ENCODE results near the gene PACS2. TPM values are rescaled to one million over a fixed set of nuclear protein-coding genes. Genes with fewer than 3 reads are reported as not detected.

The PACS2 gene
- polyA plus RNA-seq, 1 of the 3 experiments (the other 2 are of a cell fraction), result 42.7 TPM

DNA sequence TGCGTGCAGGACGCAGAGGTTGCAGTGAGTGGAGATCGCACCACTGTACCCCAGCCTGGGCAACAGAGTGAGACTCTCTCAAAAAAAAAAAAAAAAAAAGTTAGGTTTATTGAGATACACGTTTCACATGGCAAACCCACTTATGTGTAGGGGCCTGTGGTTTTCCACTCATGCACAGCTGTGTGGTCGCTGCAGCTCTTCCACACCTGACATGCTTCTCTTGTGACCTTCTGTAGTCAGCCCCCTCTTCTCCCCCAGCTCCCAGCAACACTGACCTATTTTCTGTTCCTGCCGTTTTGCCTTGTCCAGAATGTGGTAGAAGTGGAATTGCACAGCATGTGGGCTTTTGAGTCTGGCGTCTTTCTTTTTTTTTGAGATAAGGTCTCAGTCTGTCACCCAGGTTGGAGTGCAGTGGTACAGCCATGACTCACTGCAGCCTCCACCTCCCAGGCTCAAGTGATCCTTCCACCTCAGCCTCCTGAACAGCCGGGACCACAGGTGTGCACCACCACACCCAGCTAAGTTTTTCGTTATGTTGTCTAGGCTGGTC lies 113.5 kb downstream of the PACS2 start:
- H3F3A ChIP-seq (replicated peaks; ENCODE audit: insufficient read depth), result peaks cover 26% of the 10 kb centered on the region
- TF ChIP-seq GABPA (IDR thresholded peaks at IDR 0.05; ENCODE audit: low read depth) (no peak), RXRA (IDR thresholded peaks at IDR 0.05; ENCODE audit: borderline replicate concordance, low read depth) (no peak), NFIC (IDR thresholded peaks at IDR 0.05; ENCODE audit: borderline replicate concordance) (no peak), RFX5 (IDR thresholded peaks at IDR 0.05; ENCODE audit: low read length) (no peak), EP300 (IDR thresholded peaks at IDR 0.05; ENCODE audit: borderline replicate concordance in 1 of 2, low read depth in 1 of 2, low read length in 1 of 2) (no peak), RAD21 (IDR thresholded peaks at IDR 0.05; ENCODE audit: low read length) (no peak), JUND (IDR thresholded peaks at IDR 0.05) (no peak), MAX (IDR thresholded peaks at IDR 0.05; ENCODE audit: low read depth) (no peak), CTCF (IDR thresholded peaks at IDR 0.05) (no peak), PBX3 (IDR thresholded peaks at IDR 0.05) (no peak), YY1 (IDR thresholded peaks at IDR 0.05; ENCODE audit: low read depth) (no peak), CHD2 (IDR thresholded peaks at IDR 0.05; ENCODE audit: low read length, partially characterized antibody) (no peak), FOXJ3 (CRISPR knock-in tag; IDR thresholded peaks at IDR 0.05) (no peak), TCF12 (IDR thresholded peaks at IDR 0.05) (no peak), GATA2 (CRISPR knock-in tag; IDR thresholded peaks at IDR 0.05) (no peak), TEAD4 (IDR thresholded peaks at IDR 0.05; ENCODE audit: borderline replicate concordance, insufficient read depth) (no peak), SMC3 (IDR thresholded peaks at IDR 0.05; ENCODE audit: low read depth, low read length) (no peak)
- no peak for DNase-seq
- ChIA-PET POLR2A (no interaction called here), CTCF (no interaction called here)
- H3K9me3 ChIP-seq, result no peaks in the 10 kb centered on the region
- no peak overlapping the region for H2AFZ ChIP-seq (ENCODE audit: low read depth)
- peaks cover 6 to 23% of the 10 kb centered on the region in 2 experiments for H3K36me3 ChIP-seq (replicated peaks in 1 of 2; ENCODE audit: control insufficient read depth in 1 of 2, insufficient read depth in 2 of 2, low read length in 1 of 2)
- H4K20me1 ChIP-seq (ENCODE audit: insufficient read depth), result peaks cover 84% of the 10 kb centered on the region
- no peak overlapping the region for H3K4me3 ChIP-seq (ENCODE audit: low read depth in 2 of 2, low read length in 1 of 2)
- H3K4me1 ChIP-seq (ENCODE audit: control insufficient read depth in 1 of 2, insufficient read depth in 2 of 2, low read depth in 1 of 2, low read length in 1 of 2), result peaks cover 0 to 9% of the 10 kb centered on the region in 2 experiments; a peak in 1 of 4 replicates
- 95% methylated on average over 9 of the region's 9 CpGs for WGBS (ENCODE audit: low lambda C conversion rate)
- H3K27ac ChIP-seq (ENCODE audit: low read depth in 2 of 2, low read length in 1 of 2), result no peak overlapping the region
- H3K4me2 ChIP-seq, result no peak overlapping the region
- no peaks in the 10 kb centered on the region for H3K9me2 ChIP-seq
- no peaks in the 10 kb centered on the region for H3K27me3 ChIP-seq (ENCODE audit: insufficient read depth)
- peaks cover 100% of the 10 kb centered on the region for H3K79me2 ChIP-seq (ENCODE audit: insufficient read depth)
- no peak overlapping the region for H3K9ac ChIP-seq

Measured in SK-N-SH (cell line).